ENCODE data around the gene CERS6.

The CERS6 gene

GRCh38 chr2:168679081-168679480, 223.0 kb downstream of the CERS6 start:
- no peak for FAIRE-seq

GRCh38 chr2:168679741-168680310, 223.8 kb downstream of the CERS6 start:
- FAIRE-seq, result no peak

GRCh38 chr2:168683996-168684395, 227.9 kb downstream of the CERS6 start:
- no peak for FAIRE-seq

- no peak for FAIRE-seq
These were observed 229.0 kb downstream of the CERS6 start for GRCh38 chr2:168684921-168685599.

- no peak for FAIRE-seq
These were observed 229.8 kb downstream of the CERS6 start for GRCh38 chr2:168685600-168686451.

GRCh38 chr2:168686452-168687191, 230.6 kb downstream of the CERS6 start:
- no peak for FAIRE-seq

GRCh38 chr2:168687314-168687713, 231.2 kb downstream of the CERS6 start:
- FAIRE-seq, result no peak

- no peak for FAIRE-seq
These were observed 234.4 kb downstream of the CERS6 start for GRCh38 chr2:168690381-168690885.

GRCh38 chr2:168691221-168691620, 235.1 kb downstream of the CERS6 start:
- no peak for FAIRE-seq

GRCh38 chr2:168692132-168692744, 236.2 kb downstream of the CERS6 start:
- FAIRE-seq, result no peak

- no peak for FAIRE-seq
These were observed 238.1 kb downstream of the CERS6 start for GRCh38 chr2:168694173-168694572.

GRCh38 chr2:168694866-168695265, 238.8 kb downstream of the CERS6 start:
- FAIRE-seq, result no peak

- no peak for FAIRE-seq
These were observed 241.6 kb downstream of the CERS6 start for GRCh38 chr2:168697668-168698121.

- FAIRE-seq, result no peak
These were observed 242.9 kb downstream of the CERS6 start for GRCh38 chr2:168698969-168699368.

- FAIRE-seq, result no peak
These were observed 243.9 kb downstream of the CERS6 start for GRCh38 chr2:168699844-168700417.

GRCh38 chr2:168700615-168701245, 244.7 kb downstream of the CERS6 start:
- FAIRE-seq, result no peak

- FAIRE-seq, result no peak
These were observed 246.5 kb downstream of the CERS6 start for GRCh38 chr2:168702579-168702978.

- FAIRE-seq, result no peak
These were observed 247.9 kb downstream of the CERS6 start for GRCh38 chr2:168703926-168704325.

- peak; percentile 79 for FAIRE-seq
These were observed 249.7 kb downstream of the CERS6 start for GRCh38 chr2:168705534-168706470.

GRCh38 chr2:168706806-168707205, 250.7 kb downstream of the CERS6 start:
- FAIRE-seq, result no peak

All from TTC549 (cell line).